Measurements from ENCODE around the gene ESYT2. TPM values are rescaled to one million over a fixed set of nuclear protein-coding genes. Genes with fewer than 3 reads are reported as not detected.

The ESYT2 gene
- total RNA-seq, 1 experiment from 2014 or later: 39.0 TPM

GRCh38 chr7:158694650-158695049, 134.7 kb downstream of the ESYT2 start:
- no peak overlapping the region for H2BK12ac ChIP-seq (ENCODE audit: insufficient read length, low read depth, low read length)
- H2BK120ac ChIP-seq (ENCODE audit: low read depth, low read length, poor library complexity, severe bottlenecking): no peak overlapping the region
- no peak overlapping the region for H3K4ac ChIP-seq (ENCODE audit: low read depth, low read length)
- no peak overlapping the region for H3K9ac ChIP-seq (ENCODE audit: extremely low read depth, insufficient read length, low read length)
- no peak overlapping the region for H4K5ac ChIP-seq (ENCODE audit: insufficient read length, low read depth, low read length)
- peaks cover 12% of the 10 kb centered on the region for H3K79me1 ChIP-seq (ENCODE audit: insufficient read depth, low read depth, low read length, poor library complexity, severe bottlenecking)
- Mint-ChIP-seq H3K4me1 (no peaks in the 10 kb centered on the region; a peak in 1 of 4 replicates), H3K36me3 (ENCODE audit: insufficient read depth in 1 of 3, low read depth in 3 of 3) (peaks cover 32 to 83% (median 83%) of the 10 kb centered on the region in 3 experiments), H3K4me3 (no peak overlapping the region), H3K9me3 (no peaks in the 10 kb centered on the region), H3K27me3 (ENCODE audit: low read depth) (no peaks in the 10 kb centered on the region), H3K27ac (peak overlapping the region in 1 of 3 experiments; percentile 9; a peak in 1 of 7 replicates)
- no peak overlapping the region for H4K8ac ChIP-seq (replicated peaks; ENCODE audit: insufficient read length, low read depth, low read length)
- H2BK5ac ChIP-seq (ENCODE audit: insufficient read length, low read length): no peak overlapping the region
- TF ChIP-seq CTCF (conservative IDR thresholded peaks at IDR 0.05): no peak
- H2AK5ac ChIP-seq (ENCODE audit: insufficient read length, low read length): no peak overlapping the region
- no peak overlapping the region for H3K14ac ChIP-seq (ENCODE audit: insufficient read depth, low read length)
- no peaks in the 10 kb centered on the region for H3K9me3 ChIP-seq (ENCODE audit: control insufficient read depth, low read depth, low read length)
- no peak overlapping the region for H2BK20ac ChIP-seq (ENCODE audit: low read depth, low read length, poor library complexity, severe bottlenecking)
- no peaks in the 10 kb centered on the region for H4K20me1 ChIP-seq (ENCODE audit: control insufficient read depth, insufficient read depth, insufficient read length)
- no peak overlapping the region for H3T11ph ChIP-seq (ENCODE audit: low read length)
- H3K4me1 ChIP-seq (ENCODE audit: insufficient read depth, low read length): no peaks in the 10 kb centered on the region
- H3K18ac ChIP-seq (ENCODE audit: insufficient read length, low read depth, low read length): no peak overlapping the region
- no peak overlapping the region for H2BK15ac ChIP-seq (ENCODE audit: low read depth, low read length)
- DNase-seq: no peak
- no peak overlapping the region for H3K23ac ChIP-seq (ENCODE audit: insufficient read length, low read depth, low read length)
- no CpG with 5 or more reads among the region's 6 CpGs for WGBS (ENCODE audit: extremely low coverage, insufficient read length, low lambda C conversion rate)
- H4K91ac ChIP-seq (ENCODE audit: insufficient read length, low read depth, low read length): no peak overlapping the region
- H3K23me2 ChIP-seq (ENCODE audit: insufficient read length, low read depth, low read length, poor library complexity, severe bottlenecking): no peaks in the 10 kb centered on the region
- no peak overlapping the region for H3K56ac ChIP-seq (ENCODE audit: insufficient read length, low read depth, low read length)
- H3K27ac ChIP-seq (ENCODE audit: insufficient read length, low read depth, low read length): no peak overlapping the region
- no peak overlapping the region for H3K4me2 ChIP-seq (ENCODE audit: insufficient read depth, insufficient read length, low read length)
- no peaks in the 10 kb centered on the region for H3K27me3 ChIP-seq (ENCODE audit: insufficient read depth, low read length)
- peaks cover 8% of the 10 kb centered on the region; the same call in 1 of the 2 replicates for H3K79me2 ChIP-seq (ENCODE audit: insufficient read depth, low read length)
- H2AFZ ChIP-seq (ENCODE audit: low read length): no peak overlapping the region
